A549 (cell line): ENCODE results near the gene TARP.

Source experiments
- CHD2 ChIP-seq: fragments of 150-350 bp; IDR thresholded peaks from 2 replicates; pipeline ENCODE4 v1.6.1; 2014; ENCODE audit warnings: low read length; ENCODE audit not compliant: partially characterized antibody
- CTCF ChIP-seq: fragments of >200 bp; sonication (Bioruptor Twin); formaldehyde crosslinking; IDR thresholded peaks from 3 replicates; pipeline ENCODE4 v1.5.1; 2016
- ZSCAN20 ChIP-seq: fragments of 250-450 bp; sonication (Bioruptor Pico); IDR thresholded peaks from 2 replicates; pipeline ENCODE4 v1.8.0; 2022; ENCODE audit warnings: mild to moderate bottlenecking, moderate library complexity

DNA sequence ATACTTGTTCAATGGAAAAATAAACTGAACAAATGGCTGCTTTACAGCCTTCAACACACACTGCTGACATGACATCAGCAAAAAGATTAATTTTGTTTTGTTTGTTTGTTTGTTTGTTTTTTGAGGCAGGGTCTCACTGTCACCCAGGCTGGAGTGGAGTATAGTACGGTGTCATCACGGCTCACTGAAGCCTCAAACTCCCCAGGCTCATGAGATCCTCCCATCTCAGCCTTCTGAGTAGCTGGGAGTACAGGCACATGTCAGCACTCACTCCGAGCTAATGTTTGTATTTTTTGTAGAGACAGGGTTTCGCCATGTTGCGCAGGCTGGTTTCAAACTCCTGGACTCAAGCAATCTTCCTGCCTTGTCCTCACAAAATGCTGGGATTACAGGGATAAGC, 10.9 kb downstream of the TARP start:
- no peak for TF ChIP-seq ZSCAN20
- no peak for TF ChIP-seq CTCF
- no peak for TF ChIP-seq CHD2
